ENCODE measurements around the gene NKAPD1.
"Not testable (repeated sequence)": the region's sequence is repeated elsewhere in the genome, so short reads cannot be mapped to it uniquely, and the experiment has no call there.

Gene NKAPD1

GRCh38 chr11:112086422-112087191 lies 12.5 kb downstream of the NKAPD1 start, which contains the start of the genes SDHD and TIMM8B:
SDHD (plus strand) TSS chr11:112086873; CDS start chr11:112086908, 35 bp downstream.
TIMM8B (minus strand) TSS chr11:112086756; CDS start chr11:112086723, 33 bp downstream.
- DNase-seq (ENCODE audit: low read depth in 2 of 3, low spot score in 1 of 3): peak; percentile 92 to 94 (median 93)

- no peak for DNase-seq (ENCODE audit: low read depth in 2 of 3, low spot score in 1 of 3)
Observed at GRCh38 chr11:112087212-112087611, 13.1 kb downstream of the NKAPD1 start.

- not testable (repeated sequence) for DNase-seq (ENCODE audit: low read depth in 2 of 3, low spot score in 1 of 3)
Observed at GRCh38 chr11:112095302-112095701, 21.2 kb downstream of the NKAPD1 start.

- no peak for DNase-seq (ENCODE audit: low read depth in 2 of 3, low spot score in 1 of 3)
Observed at GRCh38 chr11:112096194-112096593, 22.1 kb downstream of the NKAPD1 start.

- DNase-seq (ENCODE audit: low read depth in 2 of 3, low spot score in 1 of 3): no peak
Observed at GRCh38 chr11:112097734-112098528, 23.8 kb downstream of the NKAPD1 start.

- no peak for DNase-seq (ENCODE audit: low read depth in 2 of 3, low spot score in 1 of 3)
Observed at GRCh38 chr11:112100462-112100861, 26.4 kb downstream of the NKAPD1 start.

- no peak for DNase-seq (ENCODE audit: low read depth in 2 of 3, low spot score in 1 of 3)
Observed at GRCh38 chr11:112103446-112103845, 29.3 kb downstream of the NKAPD1 start.

- DNase-seq (ENCODE audit: low read depth in 2 of 3, low spot score in 1 of 3): no peak
Observed at GRCh38 chr11:112106070-112106469, 32.0 kb downstream of the NKAPD1 start.

- DNase-seq (ENCODE audit: low read depth in 2 of 3, low spot score in 1 of 3): peak in 1 of 3 donors; percentile 6
Observed at GRCh38 chr11:112113539-112114457, 39.7 kb downstream of the NKAPD1 start.

- no peak for DNase-seq (ENCODE audit: low read depth in 2 of 3, low spot score in 1 of 3)
Observed at GRCh38 chr11:112114460-112114859, 40.4 kb downstream of the NKAPD1 start.

GRCh38 chr11:112115386-112115785 lies 41.3 kb downstream of the NKAPD1 start:
- DNase-seq (ENCODE audit: low read depth in 2 of 3, low spot score in 1 of 3): no peak

- no peak for DNase-seq (ENCODE audit: low read depth in 2 of 3, low spot score in 1 of 3)
Observed at GRCh38 chr11:112118176-112118575, 44.1 kb downstream of the NKAPD1 start.

- no peak for DNase-seq (ENCODE audit: low read depth in 2 of 3, low spot score in 1 of 3)
Observed at GRCh38 chr11:112121981-112122615, 48.0 kb downstream of the NKAPD1 start.

- no peak for DNase-seq (ENCODE audit: low read depth in 2 of 3, low spot score in 1 of 3)
Observed at GRCh38 chr11:112123129-112123528, 49.0 kb downstream of the NKAPD1 start.

GRCh38 chr11:112127056-112127455 lies 53.0 kb downstream of the NKAPD1 start:
- no peak for DNase-seq (ENCODE audit: low read depth in 2 of 3, low spot score in 1 of 3)

GRCh38 chr11:112128483-112129121 lies 54.5 kb downstream of the NKAPD1 start:
- DNase-seq (ENCODE audit: low read depth in 2 of 3, low spot score in 1 of 3): no peak

GRCh38 chr11:112129656-112130055 lies 55.6 kb downstream of the NKAPD1 start:
- DNase-seq (ENCODE audit: low read depth in 2 of 3, low spot score in 1 of 3): no peak

GRCh38 chr11:112132737-112133136 lies 58.6 kb downstream of the NKAPD1 start:
- DNase-seq (ENCODE audit: low read depth in 2 of 3, low spot score in 1 of 3): no peak

GRCh38 chr11:112134473-112134872 lies 60.4 kb downstream of the NKAPD1 start:
- no peak for DNase-seq (ENCODE audit: low read depth in 2 of 3, low spot score in 1 of 3)
